SU-DHL-6 (cell line): ENCODE results near the gene SMIM5.

Experiments used
- EZH2phosphoT487 ChIP-seq: fragments of 200-600 bp; sonication (generic), shearing (Covaris generic); conservative IDR thresholded peaks from 2 replicates; pipeline ENCODE4 v1.6.1; 2018; ENCODE audit warnings: mild to moderate bottlenecking, antibody characterized with exemption, low read length, moderate library complexity, mixed read lengths
- TF ChIP-seq, protein P1 (sequence below): fragments of 200-600 bp; sonication (generic); IDR thresholded peaks from one replicate; pipeline ENCODE4 v1.5.1; 2017; ENCODE audit warnings: antibody characterized with exemption, mild to moderate bottlenecking, low read length, moderate library complexity; ENCODE audit not compliant: insufficient read depth, poor library complexity, severe bottlenecking

DNA sequence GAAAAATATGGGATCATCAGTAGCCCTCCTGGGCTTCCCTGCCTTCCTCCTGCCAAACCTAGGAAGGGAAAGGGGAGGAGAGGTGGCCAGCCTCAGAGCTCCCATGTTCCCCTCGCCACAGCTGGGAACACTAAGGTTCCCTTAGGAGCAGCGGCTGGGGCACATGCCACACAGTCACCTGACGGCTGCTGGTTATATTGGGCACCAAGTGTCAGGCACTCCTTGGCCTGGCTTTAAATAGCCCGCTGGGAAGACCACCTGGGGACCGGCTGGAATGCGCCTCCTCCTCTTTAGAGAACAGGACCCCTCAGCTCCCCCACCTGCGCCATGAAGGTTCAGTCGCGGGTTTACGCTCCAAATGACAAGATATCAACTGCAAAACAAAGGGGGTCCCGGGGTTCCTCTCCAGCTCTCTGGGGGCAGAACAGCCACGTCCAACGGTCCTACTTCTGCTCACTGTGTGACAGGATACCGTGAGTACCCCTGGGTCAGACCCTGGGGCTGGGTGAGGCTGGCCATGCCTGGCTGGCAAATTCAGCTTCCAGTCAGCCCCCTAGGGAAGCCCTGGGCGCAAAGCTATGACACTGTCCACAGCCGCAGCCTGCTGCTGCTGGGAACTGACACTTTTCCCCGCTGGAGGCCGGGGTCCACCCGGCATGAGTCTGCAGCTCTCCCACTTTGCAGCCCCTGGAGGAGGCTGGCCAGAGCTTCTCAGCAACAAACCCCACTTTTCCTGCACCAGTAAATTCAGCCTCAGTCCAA is 3.3 kb downstream of the SMIM5 start:
- TF ChIP-seq, protein P1, sequence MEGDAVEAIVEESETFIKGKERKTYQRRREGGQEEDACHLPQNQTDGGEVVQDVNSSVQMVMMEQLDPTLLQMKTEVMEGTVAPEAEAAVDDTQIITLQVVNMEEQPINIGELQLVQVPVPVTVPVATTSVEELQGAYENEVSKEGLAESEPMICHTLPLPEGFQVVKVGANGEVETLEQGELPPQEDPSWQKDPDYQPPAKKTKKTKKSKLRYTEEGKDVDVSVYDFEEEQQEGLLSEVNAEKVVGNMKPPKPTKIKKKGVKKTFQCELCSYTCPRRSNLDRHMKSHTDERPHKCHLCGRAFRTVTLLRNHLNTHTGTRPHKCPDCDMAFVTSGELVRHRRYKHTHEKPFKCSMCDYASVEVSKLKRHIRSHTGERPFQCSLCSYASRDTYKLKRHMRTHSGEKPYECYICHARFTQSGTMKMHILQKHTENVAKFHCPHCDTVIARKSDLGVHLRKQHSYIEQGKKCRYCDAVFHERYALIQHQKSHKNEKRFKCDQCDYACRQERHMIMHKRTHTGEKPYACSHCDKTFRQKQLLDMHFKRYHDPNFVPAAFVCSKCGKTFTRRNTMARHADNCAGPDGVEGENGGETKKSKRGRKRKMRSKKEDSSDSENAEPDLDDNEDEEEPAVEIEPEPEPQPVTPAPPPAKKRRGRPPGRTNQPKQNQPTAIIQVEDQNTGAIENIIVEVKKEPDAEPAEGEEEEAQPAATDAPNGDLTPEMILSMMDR, result no peak
- no peak for TF ChIP-seq EZH2phosphoT487
